GM19035 (cell line): ENCODE results near the gene MOSMO.
"Not testable (repeated sequence)": the region's sequence is repeated elsewhere in the genome, so short reads cannot be mapped to it uniquely, and the experiment has no call there.

Experiments
- ATAC-seq: cut with Tn5 transposase; IDR thresholded peaks from one replicate; pipeline ENCODE4 v1.9.1; 2021; ENCODE audit not compliant: unreplicated experiment

The MOSMO gene

DNA sequence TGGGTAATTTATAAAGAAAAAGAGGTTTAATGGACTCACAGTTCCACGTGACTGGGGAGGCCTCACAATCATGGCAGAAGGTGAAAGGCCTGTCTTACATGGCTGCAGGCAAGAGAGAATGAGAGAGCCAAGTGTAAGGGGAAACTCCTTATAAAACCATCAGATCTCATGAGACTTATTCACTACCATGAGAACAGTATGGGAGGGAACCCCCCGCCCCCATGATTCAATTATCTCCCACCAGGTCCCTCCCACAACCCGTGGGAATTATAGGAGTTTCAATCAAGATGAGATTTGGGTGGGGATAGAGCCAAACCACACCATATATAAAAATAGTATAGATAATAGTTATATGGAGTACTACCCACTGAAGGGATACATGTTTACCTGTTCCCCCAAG is 36.0 kb downstream of the MOSMO start:
- ATAC-seq = not testable (repeated sequence)

DNA sequence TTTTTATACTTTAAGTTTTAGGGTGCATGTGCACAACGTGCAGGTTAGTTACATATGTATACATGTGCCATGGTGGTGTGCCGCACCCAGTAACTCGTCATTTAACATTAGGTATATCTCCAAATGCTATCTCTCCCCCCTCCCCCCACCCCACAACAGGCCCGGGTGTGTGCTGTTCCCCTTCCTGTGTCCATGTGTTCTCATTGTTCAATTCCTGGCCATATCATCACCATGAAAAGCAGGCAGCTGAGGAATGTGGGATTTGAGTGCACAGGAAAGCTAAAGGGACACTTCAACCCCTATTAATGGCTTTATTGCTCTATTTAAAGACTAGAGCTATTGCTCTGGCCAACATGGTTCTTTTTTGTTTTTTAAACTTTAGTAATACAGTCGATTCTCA is 38.0 kb downstream of the MOSMO start:
- ATAC-seq = not testable (repeated sequence)

DNA sequence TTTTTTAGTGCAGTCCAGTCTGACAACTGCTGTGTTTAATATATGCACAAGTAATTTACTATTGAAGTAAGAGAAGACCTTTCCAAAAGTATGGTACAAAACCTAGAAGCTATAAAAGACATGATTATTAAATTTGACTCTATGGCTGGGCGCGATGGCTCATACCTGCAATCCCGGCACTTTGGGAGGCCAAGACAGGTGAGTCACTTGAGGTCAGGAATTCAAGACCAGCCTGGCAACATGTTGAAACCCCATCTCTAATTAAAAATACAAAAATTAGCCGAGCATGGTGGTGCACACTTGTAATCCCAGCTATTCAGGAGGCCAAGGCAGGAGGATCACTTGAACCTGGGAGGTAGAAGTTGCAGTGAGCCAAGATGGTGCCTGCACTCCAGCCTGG is 43.1 kb downstream of the MOSMO start:
- ATAC-seq = no peak

DNA sequence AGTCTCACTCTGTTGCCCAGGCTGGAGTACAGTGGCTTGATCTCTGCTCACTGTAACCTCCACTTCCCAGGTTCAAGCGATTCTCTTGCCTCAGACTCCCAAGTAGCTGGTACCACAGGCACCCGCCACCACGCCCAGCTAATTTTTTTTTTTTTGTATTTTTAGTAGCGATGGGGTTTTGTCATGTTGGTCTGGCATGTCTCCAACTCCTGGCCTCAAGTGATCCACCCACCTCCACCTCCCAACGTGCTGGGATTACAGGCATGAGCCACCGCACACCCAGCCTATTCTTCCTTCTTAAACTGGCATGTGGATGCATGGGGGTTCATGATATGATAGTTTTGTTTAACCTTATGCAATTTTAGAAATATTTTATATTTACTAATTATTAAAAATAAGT is 45.1 kb downstream of the MOSMO start:
- ATAC-seq = no peak

DNA sequence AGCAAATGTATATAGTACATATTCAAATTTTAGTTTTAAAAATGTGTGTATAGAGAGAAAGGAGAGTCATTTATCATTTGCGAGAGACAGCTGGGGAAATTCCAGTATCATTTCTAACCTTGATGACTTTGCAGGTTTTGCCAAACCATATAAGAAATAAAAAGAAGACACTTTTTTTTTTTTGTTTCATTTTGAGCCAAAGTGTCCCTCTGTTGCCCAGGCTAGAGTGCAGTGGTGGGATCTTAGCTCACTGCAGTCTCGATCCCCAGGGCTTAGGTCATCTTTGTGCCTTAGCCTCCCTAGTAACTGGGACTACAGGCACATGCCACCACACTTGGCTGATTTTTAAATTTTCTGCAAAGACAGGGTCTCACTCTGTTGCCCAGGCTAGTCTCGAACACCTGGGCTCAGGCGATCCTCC is 46.0 kb downstream of the MOSMO start:
- no peak for ATAC-seq

DNA sequence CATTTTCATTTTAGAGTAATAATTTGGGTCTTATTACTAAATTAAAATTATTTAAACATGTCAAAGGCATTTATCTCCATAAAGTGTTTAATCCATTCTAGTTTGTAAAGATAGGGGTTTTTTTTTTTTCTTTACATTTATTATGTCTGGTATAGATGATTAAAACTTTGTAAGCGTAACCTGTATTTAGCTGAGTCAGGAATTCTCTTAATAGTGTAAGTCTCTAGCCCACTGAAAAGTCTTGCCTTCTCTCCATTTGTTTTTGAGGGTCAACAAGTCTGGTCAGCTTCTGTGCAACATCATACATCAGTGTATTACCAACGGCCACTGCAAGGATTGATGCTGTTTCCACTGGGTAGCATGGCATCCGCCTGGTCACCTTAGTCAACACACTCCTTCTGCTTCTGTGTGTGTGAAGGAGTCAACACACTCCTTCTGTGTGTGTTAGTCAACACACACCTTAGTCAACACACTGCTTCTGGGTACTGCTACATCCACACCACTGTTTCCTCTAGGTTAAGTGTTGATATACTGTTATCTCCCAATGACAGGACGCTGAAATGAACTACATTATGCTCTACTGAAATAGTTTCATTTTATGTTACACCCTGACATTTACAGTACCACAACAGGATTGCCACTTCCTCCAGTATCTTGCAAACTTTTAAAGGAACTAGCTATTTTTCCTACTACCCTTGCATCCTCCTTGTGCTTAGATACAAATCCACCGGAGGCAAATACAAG is 47.1 kb downstream of the MOSMO start:
- ATAC-seq = no peak

DNA sequence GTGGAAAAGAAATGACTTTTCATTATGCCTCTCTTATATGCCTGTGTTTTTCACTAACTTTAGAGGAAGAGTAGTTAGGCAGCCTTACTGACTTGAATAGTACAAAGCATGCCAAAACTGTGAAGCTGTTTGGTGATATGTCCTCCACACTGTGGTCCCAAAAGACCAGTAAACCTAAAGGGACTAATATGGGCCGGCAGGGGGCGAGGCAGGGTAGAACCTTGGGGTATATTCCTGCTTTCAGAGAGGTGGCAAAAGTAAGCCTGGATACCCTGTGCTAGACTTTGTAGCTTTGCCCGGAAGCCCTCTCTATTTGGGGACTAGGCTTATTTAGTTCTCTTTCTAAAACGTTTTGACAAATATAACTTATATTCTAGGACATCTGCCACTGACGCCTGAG is 48.0 kb downstream of the MOSMO start:
- no peak for ATAC-seq

DNA sequence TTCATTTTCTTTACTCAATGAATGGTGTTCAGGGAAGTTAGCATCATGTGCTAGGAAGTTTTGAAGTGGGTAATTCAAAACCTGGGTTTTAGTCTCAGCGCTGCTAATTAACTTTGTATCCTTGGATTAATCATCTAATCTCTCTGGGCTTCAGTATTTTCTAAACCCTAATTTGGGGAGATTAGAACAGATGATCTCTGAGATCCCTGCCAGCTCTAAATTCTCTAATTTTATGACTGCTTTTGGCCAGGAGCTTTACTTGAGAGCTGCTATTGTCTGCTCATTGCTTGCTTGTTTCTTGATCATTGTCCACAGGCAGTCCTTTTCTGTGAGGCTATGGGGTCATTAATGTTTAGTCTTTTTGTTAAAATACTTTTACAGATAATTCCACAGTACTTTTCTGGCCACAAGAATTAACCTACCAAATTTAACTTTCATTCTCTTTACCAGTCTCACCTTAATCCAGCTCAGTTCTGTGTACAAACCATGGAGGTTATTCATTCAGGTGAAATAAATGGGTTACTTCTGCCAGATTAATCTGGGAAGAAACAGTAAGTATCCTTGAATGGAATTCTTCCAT is 56.1 kb downstream of the MOSMO start:
- no peak for ATAC-seq

DNA sequence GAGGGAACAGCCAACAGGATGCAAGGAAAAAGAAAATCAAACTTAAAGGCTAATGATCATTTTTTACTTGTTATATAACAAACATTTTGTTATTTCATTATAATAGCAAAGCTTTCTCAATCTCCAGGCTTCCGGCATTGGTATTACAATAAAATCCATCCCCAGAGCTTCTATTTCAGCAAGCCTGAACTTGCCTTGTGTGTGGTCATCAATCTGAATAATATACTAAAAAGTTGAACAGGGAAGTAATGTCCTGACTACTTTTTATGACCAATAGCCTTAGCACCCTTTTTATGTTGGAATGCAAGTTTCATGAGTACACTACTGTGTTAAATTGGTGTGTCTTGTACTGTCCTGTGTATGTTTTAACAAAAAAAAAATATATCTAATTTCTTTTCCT is 57.3 kb downstream of the MOSMO start:
- no peak for ATAC-seq

DNA sequence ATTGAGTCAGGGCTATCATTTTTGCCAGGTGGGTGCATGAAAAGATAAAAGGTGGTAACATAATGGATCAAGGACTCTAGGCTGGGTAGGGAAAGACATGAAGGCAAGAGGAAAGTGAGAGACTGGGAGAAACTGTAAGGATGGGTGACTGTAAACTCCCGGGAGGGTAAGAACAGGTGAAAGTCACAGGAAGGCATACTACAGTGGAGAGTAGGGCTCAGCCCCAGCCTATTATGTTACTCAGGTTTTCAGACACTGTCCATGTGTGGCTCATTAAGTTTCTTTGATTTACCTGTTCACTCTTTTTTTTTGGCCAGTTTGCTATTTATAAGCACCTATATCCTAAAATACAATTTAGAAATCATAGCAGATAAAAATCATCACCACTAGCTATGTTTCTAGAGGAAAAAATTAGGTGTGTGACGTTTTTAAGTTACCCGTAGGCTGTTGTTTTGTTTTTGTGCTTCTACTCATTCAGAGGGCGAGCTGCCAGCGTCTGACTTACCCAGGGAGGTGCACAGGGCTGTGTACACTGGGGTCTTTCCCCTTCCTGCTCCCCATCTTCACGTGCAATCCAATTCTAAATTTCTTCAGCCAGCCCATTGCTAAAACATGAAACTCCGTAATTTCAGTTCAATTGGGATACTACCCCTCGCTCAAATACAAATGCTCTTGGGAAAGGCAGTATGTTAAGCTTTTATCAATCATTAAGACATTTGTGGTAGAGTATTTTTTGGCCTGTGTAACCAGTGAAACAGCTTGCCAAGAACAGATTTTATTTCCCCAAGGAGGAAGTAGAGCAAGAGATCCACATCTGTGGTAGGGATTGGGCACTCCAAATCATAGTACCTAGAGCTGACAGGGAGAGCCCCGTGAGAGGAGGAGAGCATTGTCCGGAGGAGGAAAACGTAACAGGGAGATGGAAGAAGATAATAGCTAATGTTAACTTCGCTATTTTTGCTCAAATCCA is 62.7 kb downstream of the MOSMO start:
- no peak for ATAC-seq

DNA sequence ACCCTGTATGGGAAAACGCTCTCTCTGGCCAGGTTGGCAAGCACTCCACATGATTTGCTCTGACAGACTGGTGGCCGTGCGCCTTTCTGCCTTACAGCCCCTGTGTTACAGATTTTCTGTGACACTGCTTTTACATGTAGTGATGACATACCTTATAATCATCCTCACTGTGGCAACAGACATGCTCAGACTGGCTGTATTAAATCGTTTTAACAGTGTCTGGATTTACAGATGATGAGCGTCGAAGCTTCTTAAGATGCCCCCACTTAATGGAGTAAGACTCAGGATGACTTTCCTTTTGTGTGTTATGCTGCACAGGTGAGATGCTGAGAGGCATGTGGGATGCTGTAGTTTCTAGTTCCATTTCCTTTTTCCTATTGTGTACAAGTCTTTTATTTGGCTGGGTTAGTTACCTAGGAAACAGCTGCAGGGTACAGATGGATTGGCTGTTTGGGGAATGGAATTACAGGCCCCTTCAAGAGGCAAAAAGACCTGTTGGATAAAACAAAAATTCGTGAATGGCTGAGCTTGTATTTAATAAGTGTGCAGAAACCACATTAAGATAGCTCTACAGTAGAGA is 63.5 kb downstream of the MOSMO start:
- no peak for ATAC-seq

DNA sequence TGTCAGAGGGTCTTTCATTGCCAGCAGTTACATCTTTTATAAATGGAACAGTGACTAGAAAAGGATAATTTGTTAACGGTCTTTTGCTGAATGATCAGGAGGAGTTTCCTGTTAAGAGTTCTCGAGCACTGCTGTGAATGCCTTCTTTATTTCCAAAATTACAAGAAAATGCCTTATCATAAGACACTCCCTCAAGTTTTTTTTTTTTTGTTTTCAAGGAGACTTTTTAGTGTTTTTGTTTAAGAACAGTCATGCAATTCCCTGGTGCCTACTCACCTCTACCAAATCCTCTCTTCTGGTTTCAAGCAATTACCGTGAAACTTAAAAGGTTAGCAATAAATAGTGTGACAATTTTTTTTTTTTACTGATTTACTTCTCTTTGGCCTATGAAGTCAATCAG is 65.4 kb downstream of the MOSMO start:
- ATAC-seq = no peak

DNA sequence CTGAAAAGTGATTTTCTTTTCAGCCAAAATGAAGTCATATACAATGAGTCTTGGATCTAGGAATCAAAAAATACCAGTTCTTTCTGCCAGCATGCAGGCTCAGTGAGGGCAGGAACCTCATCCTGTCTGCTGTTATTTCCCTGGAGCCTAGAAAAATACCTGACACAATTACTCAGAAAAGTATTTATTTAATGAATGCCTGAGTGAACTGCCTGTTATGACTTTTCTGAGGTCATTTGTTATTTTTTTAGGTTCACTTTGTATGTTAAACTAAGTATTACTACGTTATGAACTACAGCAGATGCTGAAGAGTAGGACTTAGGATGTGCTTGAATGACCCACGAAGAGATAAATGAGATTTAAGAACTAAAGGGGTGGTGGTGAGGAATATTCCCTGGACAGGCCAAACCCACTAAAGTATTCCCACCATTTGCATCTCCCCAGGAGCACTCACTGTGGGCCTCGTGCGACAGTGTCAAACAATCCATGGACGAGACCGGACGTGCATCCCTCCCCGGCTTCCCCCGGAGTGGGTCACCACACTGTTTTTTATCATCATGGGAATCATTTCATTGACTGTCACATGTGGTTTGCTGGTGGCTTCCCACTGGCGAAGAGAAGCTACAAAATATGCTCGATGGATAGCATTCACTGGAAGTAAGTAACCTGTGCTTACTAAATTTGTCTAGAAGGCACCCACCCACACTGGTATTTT is 67.3 kb downstream of the MOSMO start:
- no peak for ATAC-seq

DNA sequence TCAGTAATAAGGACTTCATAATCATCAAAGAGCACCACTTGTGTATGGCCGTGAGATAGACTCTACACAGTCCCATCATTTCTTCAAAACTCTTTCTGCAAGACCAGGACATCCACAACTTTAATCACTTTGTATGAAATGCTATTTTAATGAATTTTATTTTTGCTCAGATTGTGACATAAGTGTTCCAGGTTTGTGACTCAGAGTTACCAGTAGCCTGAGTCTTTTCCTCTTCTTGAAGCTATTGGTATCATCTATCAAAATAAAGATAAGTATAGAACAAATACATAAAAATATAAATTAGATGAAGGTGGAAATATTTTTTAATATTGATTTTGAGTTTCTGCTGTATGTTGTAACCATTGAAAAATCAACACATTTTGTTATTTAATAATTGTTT is 67.9 kb downstream of the MOSMO start:
- ATAC-seq = no peak

DNA sequence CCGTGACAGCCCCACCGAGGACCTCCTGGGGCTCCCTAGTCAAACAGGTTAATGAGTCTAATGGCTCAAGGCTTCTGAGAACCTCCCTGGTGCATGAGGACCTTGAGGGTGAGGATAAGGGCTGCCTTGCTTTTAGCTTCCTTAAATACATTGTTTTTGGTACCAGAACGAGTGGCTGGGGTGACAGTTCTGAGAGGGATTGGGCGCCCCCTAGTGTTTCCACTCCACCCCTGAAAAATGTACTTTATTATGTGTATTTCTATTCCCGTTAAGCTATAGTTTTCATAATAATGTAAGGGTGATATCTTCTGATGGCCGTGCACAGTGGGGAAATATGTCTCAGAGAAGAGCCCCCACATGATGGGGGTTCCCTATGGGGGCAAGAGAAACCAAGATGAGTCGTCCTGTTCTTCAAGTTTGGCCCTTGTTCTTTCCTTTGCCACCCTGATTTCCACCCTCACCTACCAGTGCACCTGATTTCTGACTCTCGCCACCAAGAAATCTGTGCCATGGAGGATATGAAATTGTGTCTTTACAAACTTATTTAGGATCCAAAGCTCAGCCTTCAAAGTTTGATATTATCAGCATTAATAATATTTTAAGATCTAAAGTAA is 69.9 kb downstream of the MOSMO start:
- no peak for ATAC-seq

DNA sequence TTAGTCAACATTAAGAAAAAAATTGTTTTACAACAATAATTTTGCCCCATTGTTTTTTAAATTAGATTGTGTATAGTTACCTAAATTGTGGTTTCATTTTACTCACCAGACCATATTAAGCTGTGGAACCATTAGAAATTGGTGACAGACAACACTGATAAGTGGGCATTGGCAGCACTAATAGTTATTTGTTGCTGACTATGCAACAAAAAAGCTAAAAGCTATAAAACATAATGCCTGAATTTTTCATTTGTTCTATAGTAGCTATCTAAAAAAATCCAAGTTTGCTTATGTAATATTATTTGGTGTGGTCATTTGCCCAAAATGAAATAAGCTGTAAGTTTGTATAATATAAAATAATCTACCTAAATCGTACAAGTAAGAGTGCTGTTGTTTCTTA is 70.7 kb downstream of the MOSMO start:
- ATAC-seq = no peak

DNA sequence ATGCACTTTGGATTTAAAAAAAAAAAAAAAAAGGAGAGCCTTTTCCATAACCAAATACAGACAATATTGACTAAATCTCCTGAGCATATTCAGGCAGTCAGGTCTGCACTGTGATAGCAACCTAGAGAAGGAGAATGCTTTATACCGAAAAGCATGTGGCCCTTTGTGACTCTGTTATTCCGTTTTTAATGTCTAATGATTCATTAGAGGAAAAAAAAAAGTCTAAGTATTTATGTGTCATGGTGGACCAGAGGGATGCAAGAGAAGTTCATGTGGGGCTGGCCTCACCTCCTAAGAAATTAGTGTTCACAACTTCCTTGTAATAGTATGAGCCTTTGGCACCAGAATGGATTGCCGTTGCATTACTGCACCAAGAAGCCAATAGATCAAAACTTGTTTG is 73.1 kb downstream of the MOSMO start:
- ATAC-seq = no peak

DNA sequence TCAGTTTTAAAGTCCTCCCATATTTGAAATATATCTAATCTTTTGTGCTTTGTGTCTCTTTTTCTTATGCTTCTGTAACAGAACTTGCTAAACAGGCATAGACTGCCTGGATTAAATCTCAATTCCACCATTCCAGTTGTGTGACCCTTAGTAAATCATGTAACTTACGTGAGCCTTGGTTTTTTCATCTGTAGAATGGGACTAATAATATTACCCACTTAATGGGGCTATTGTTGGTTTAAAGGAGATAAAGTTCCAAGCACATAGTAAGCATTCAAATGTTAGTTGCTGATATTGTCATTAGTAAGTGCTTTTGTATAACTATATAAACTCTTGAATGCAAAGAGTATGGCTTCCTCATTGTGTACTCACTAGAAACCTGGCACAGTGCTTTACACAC is 78.5 kb downstream of the MOSMO start:
- ATAC-seq = no peak

DNA sequence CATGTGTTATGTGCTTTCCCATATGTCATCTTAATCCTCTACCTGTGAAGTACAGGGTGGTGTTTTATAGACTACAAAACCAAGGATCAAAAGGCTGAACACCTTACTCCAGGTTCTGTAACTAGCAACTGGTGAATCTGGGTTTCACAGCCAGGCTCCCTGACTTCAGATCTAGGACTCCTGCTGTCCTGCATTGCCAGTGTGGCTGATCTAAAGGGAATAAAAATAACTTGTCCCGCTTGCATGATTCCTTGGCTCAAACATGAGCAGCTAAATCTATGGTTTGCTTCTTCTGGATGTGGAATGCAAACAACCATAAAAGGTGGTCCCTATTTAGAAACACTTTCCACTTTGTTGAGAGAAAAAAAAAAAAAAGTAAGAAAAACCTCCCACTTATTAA is 80.7 kb downstream of the MOSMO start:
- no peak for ATAC-seq

DNA sequence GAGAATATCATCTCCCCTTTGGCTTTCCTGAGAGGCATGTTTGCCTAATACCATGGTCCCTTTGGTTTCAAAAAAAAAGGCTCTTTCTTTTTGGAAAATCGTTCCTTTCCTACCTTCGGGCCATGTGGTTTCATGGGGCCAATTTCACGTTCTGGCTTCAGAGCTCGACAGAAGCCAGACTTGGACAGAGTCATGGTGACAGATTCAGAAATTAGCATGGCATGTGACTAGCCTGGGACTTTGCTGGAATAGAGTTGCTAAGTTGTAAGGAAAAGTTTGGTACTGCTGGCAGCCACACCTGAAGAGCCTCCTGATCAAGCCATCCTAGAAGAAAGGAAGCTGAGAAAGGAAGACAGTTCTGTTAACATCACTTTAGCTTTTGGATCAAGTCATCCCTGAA is 82.0 kb downstream of the MOSMO start:
- no peak for ATAC-seq
